WTC11 (cell line): ENCODE results near the gene RETREG1. TPM values are rescaled to one million over a fixed set of nuclear protein-coding genes. Genes with fewer than 3 reads are reported as not detected.

Source experiments
- ATAC-seq: fragments of 200-7000 bp; cut with Tn5 transposase; 2 replicates; pipeline ENCODE4 v1.10.0; 2021; ENCODE audit warnings: mild to moderate bottlenecking, moderate library complexity
- CTCF ChIA-PET: fragments of 300-600 bp; sonication (Branson Sonifier 250); formaldehyde crosslinking; loops from one replicate; lab custom pipeline; 2021; ENCODE audit warnings: antibody characterized with exemption; lab: Charles Lee
- POLR2A ChIA-PET: fragments of 350-600 bp; sonication (Branson Sonifier 250); formaldehyde crosslinking; loops from one replicate; lab custom pipeline; 2021; ENCODE audit warnings: antibody characterized with exemption; lab: Charles Lee
- DNase-seq: peaks from one replicate; pipeline ENCODE4 v3.0.0; 2021; ENCODE audit warnings: low spot score
- H3K27ac Mint-ChIP-seq: 2 replicates; pipeline ENCODE4 v1.8.0; 2021; ENCODE audit warnings: mixed read lengths
- H3K27me3 Mint-ChIP-seq: 2 replicates; pipeline ENCODE4 v1.8.0; 2021; ENCODE audit warnings: low read depth, mild to moderate bottlenecking, moderate library complexity, mixed read lengths
- H3K36me3 Mint-ChIP-seq: 2 replicates; pipeline ENCODE4 v1.8.0; 2021; ENCODE audit warnings: mixed read lengths
- H3K4me1 Mint-ChIP-seq: 2 replicates; pipeline ENCODE4 v1.8.0; 2022; ENCODE audit warnings: mixed read lengths
- H3K4me3 Mint-ChIP-seq: 2 replicates; pipeline ENCODE4 v1.8.0; 2021; ENCODE audit warnings: mild to moderate bottlenecking, moderate library complexity, mixed read lengths
- H3K9me3 Mint-ChIP-seq: 2 replicates; pipeline ENCODE4 v1.8.0; 2021; ENCODE audit warnings: mixed read lengths
- ARID4B ChIP-seq: sonication (generic); formaldehyde crosslinking; IDR thresholded peaks from 2 replicates; pipeline ENCODE4 v1.8.0; 2023; ENCODE audit warnings: missing genetic modification reagents, mild to moderate bottlenecking, borderline replicate concordance
- ATF2 ChIP-seq: sonication (generic); formaldehyde crosslinking; IDR thresholded peaks from 2 replicates; pipeline ENCODE4 v1.8.1; 2022; ENCODE audit warnings: low read depth, missing genetic modification reagents, borderline replicate concordance
- CREB1 ChIP-seq: sonication (generic); formaldehyde crosslinking; IDR thresholded peaks from 2 replicates; pipeline ENCODE4 v1.8.0; 2023; ENCODE audit warnings: mild to moderate bottlenecking, missing genetic modification reagents
- CREM ChIP-seq: sonication (generic); formaldehyde crosslinking; IDR thresholded peaks from 2 replicates; pipeline ENCODE4 v1.8.1; 2022; ENCODE audit warnings: mild to moderate bottlenecking, missing genetic modification reagents, moderate library complexity
- ESRRA ChIP-seq: sonication (generic); formaldehyde crosslinking; IDR thresholded peaks from 2 replicates; pipeline ENCODE4 v1.8.1; 2022; ENCODE audit warnings: mild to moderate bottlenecking, missing genetic modification reagents, borderline replicate concordance
- FOXJ3 ChIP-seq: sonication (generic); formaldehyde crosslinking; IDR thresholded peaks from 2 replicates; pipeline ENCODE4 v1.9.0; 2021; ENCODE audit warnings: missing genetic modification reagents, mild to moderate bottlenecking, borderline replicate concordance
- IRF2 ChIP-seq: sonication (generic); formaldehyde crosslinking; IDR thresholded peaks from 2 replicates; pipeline ENCODE4 v1.8.0; 2022; ENCODE audit warnings: low read depth, missing genetic modification reagents, borderline replicate concordance
- MAX ChIP-seq: sonication (generic); formaldehyde crosslinking; IDR thresholded peaks from 2 replicates; pipeline ENCODE4 v1.8.0; 2022; ENCODE audit warnings: mild to moderate bottlenecking, missing genetic modification reagents
- NR1H2 ChIP-seq: sonication (generic); formaldehyde crosslinking; IDR thresholded peaks from 2 replicates; pipeline ENCODE4 v1.9.0; 2021; ENCODE audit warnings: mild to moderate bottlenecking, moderate library complexity, missing genetic modification reagents
- TP53 ChIP-seq: sonication (generic); formaldehyde crosslinking; IDR thresholded peaks from 2 replicates; pipeline ENCODE4 v1.8.1; 2023; ENCODE audit warnings: mild to moderate bottlenecking, missing genetic modification reagents
- ZNF121 ChIP-seq: sonication (generic); formaldehyde crosslinking; IDR thresholded peaks from 2 replicates; pipeline ENCODE4 v1.8.0; 2023; ENCODE audit warnings: missing genetic modification reagents
- ZNF425 ChIP-seq: fragments of 250-450 bp; sonication (Bioruptor Pico); conservative IDR thresholded peaks from 2 replicates; pipeline ENCODE4 v1.9.0; 2021; ENCODE audit warnings: mild to moderate bottlenecking
- total RNA-seq: library from RNA; stranded (reverse); gene quantifications from 3 replicates; pipeline ENCODE4 v1.2.3, GENCODE V29; 2021
- TF ChIP-seq, protein P1 (sequence below): fragments of 250-450 bp; sonication (Bioruptor Pico); IDR thresholded peaks from 2 replicates; pipeline ENCODE4 v1.9.0; 2021; ENCODE audit warnings: mild to moderate bottlenecking, borderline replicate concordance
- TF ChIP-seq, protein P2 (sequence below): sonication (generic); formaldehyde crosslinking; IDR thresholded peaks from 2 replicates; pipeline ENCODE4 v1.8.0; 2022; ENCODE audit warnings: mild to moderate bottlenecking, missing genetic modification reagents
- TF ChIP-seq, protein P3 (sequence below): sonication (generic); formaldehyde crosslinking; IDR thresholded peaks from 2 replicates; pipeline ENCODE4 v1.8.1; 2023; ENCODE audit warnings: mild to moderate bottlenecking, missing genetic modification reagents, borderline replicate concordance
- TF ChIP-seq, protein P4 (sequence below): fragments of 250-450 bp; sonication (Bioruptor Pico); IDR thresholded peaks from 2 replicates; pipeline ENCODE4 v1.9.0; 2021; ENCODE audit warnings: mild to moderate bottlenecking

Gene RETREG1
- total RNA-seq, 1 experiment from 2014 or later: 2.2 TPM

DNA sequence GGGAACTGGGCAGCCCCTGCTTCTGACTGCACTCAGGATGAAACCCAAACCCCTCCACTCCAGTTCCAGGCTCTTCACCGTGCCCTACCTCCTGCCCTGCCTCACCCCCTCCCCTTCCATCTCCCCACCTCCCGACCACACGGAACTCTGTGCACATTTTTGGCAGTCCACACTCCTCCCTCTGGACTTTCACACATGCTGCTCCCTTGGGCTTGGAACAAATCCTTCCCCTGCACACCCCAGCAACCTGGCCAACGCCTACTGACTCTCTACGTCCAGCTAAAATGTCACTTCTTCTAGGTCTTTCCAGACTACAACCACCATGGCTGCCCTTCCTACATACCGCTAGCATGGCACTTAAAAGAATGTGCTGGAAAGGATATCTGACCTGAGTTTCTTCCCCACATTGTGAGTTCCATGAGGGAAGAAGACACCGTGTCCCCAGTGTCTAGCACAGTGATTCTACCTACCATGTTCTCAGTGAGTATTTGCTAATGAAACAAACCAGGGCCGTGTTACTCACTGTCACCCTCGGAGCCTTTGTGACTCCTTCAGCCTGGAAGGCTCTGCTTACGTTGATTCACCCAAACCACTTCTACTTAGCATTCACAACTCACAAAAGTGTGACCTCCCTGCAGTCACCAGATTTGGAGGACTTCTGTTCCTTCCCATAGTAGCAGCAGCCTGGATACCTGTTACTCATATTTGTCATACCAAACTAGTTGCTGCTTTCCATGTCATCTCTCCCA, 18.7 kb downstream of the RETREG1 start:
- Mint-ChIP-seq H3K4me3 (no peak overlapping the region), H3K4me1 (peaks cover 15% of the 10 kb centered on the region), H3K27me3 (no peaks in the 10 kb centered on the region), H3K27ac (no peak overlapping the region), H3K36me3 (no peaks in the 10 kb centered on the region; the same call in 1 of the 2 replicates), H3K9me3 (peaks cover 7% of the 10 kb centered on the region)
- CTCF ChIA-PET: no interaction called here
- POLR2A ChIA-PET: no interaction called here
- no peak for TF ChIP-seq ESRRA (CRISPR knock-in tag)
- no peak for TF ChIP-seq ATF2
- TF ChIP-seq, protein P1, sequence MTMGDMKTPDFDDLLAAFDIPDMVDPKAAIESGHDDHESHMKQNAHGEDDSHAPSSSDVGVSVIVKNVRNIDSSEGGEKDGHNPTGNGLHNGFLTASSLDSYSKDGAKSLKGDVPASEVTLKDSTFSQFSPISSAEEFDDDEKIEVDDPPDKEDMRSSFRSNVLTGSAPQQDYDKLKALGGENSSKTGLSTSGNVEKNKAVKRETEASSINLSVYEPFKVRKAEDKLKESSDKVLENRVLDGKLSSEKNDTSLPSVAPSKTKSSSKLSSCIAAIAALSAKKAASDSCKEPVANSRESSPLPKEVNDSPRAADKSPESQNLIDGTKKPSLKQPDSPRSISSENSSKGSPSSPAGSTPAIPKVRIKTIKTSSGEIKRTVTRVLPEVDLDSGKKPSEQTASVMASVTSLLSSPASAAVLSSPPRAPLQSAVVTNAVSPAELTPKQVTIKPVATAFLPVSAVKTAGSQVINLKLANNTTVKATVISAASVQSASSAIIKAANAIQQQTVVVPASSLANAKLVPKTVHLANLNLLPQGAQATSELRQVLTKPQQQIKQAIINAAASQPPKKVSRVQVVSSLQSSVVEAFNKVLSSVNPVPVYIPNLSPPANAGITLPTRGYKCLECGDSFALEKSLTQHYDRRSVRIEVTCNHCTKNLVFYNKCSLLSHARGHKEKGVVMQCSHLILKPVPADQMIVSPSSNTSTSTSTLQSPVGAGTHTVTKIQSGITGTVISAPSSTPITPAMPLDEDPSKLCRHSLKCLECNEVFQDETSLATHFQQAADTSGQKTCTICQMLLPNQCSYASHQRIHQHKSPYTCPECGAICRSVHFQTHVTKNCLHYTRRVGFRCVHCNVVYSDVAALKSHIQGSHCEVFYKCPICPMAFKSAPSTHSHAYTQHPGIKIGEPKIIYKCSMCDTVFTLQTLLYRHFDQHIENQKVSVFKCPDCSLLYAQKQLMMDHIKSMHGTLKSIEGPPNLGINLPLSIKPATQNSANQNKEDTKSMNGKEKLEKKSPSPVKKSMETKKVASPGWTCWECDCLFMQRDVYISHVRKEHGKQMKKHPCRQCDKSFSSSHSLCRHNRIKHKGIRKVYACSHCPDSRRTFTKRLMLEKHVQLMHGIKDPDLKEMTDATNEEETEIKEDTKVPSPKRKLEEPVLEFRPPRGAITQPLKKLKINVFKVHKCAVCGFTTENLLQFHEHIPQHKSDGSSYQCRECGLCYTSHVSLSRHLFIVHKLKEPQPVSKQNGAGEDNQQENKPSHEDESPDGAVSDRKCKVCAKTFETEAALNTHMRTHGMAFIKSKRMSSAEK (CRISPR knock-in tag): no peak
- no peak for TF ChIP-seq CREB1 (CRISPR knock-in tag)
- no peak for TF ChIP-seq CREM
- TF ChIP-seq, protein P2, sequence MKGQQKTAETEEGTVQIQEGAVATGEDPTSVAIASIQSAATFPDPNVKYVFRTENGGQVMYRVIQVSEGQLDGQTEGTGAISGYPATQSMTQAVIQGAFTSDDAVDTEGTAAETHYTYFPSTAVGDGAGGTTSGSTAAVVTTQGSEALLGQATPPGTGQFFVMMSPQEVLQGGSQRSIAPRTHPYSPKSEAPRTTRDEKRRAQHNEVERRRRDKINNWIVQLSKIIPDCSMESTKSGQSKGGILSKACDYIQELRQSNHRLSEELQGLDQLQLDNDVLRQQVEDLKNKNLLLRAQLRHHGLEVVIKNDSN (CRISPR knock-in tag): no peak
- no peak for TF ChIP-seq MAX (CRISPR knock-in tag)
- TF ChIP-seq, protein P3, sequence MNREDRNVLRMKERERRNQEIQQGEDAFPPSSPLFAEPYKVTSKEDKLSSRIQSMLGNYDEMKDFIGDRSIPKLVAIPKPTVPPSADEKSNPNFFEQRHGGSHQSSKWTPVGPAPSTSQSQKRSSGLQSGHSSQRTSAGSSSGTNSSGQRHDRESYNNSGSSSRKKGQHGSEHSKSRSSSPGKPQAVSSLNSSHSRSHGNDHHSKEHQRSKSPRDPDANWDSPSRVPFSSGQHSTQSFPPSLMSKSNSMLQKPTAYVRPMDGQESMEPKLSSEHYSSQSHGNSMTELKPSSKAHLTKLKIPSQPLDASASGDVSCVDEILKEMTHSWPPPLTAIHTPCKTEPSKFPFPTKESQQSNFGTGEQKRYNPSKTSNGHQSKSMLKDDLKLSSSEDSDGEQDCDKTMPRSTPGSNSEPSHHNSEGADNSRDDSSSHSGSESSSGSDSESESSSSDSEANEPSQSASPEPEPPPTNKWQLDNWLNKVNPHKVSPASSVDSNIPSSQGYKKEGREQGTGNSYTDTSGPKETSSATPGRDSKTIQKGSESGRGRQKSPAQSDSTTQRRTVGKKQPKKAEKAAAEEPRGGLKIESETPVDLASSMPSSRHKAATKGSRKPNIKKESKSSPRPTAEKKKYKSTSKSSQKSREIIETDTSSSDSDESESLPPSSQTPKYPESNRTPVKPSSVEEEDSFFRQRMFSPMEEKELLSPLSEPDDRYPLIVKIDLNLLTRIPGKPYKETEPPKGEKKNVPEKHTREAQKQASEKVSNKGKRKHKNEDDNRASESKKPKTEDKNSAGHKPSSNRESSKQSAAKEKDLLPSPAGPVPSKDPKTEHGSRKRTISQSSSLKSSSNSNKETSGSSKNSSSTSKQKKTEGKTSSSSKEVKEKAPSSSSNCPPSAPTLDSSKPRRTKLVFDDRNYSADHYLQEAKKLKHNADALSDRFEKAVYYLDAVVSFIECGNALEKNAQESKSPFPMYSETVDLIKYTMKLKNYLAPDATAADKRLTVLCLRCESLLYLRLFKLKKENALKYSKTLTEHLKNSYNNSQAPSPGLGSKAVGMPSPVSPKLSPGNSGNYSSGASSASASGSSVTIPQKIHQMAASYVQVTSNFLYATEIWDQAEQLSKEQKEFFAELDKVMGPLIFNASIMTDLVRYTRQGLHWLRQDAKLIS (CRISPR knock-in tag): no peak
- TF ChIP-seq, protein P4, sequence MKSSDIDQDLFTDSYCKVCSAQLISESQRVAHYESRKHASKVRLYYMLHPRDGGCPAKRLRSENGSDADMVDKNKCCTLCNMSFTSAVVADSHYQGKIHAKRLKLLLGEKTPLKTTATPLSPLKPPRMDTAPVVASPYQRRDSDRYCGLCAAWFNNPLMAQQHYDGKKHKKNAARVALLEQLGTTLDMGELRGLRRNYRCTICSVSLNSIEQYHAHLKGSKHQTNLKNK (CRISPR knock-in tag): no peak
- no peak for TF ChIP-seq ZNF121 (CRISPR knock-in tag)
- no peak for TF ChIP-seq IRF2 (CRISPR knock-in tag)
- TF ChIP-seq ZNF425 (CRISPR knock-in tag): no peak
- TF ChIP-seq TP53 (CRISPR knock-in tag): no peak
- TF ChIP-seq FOXJ3: no peak
- no peak for TF ChIP-seq ARID4B (CRISPR knock-in tag)
- no peak for TF ChIP-seq NR1H2 (CRISPR knock-in tag)
- DNase-seq: no peak
- no peak for ATAC-seq
